A549 (cell line): Measurements from ENCODE around the gene MINDY3. TPM values are rescaled to one million over a fixed set of nuclear protein-coding genes. Genes with fewer than 3 reads are reported as not detected.
"Not testable (repeated sequence)": the region's sequence is repeated elsewhere in the genome, so short reads cannot be mapped to it uniquely, and the experiment has no call there.

ENCODE experiments used
- ATAC-seq, 2 experiments: fragments of 200-7000 bp in 1 of 2; fragments of >200 bp in 1 of 2; cut with Nextera tagmentation in 1 of 2; cut with Tn5 transposase in 1 of 2; 3 replicates each; pipeline versions ENCODE4 v1.8.0 to v1.9.1; 2018 to 2020; ENCODE audit warnings: mild to moderate bottlenecking in 1 of 2, moderate library complexity in 1 of 2
- CTCF ChIA-PET: fragments of 300-600 bp; sonication (Branson Sonifier 250); formaldehyde crosslinking; extraction: SDS; loops from one replicate; lab custom pipeline; 2021; ENCODE audit warnings: antibody characterized with exemption, inconsistent platforms; lab: Yijun Ruan, JAX
- POLR2A ChIA-PET: fragments of 350-600 bp; formaldehyde crosslinking; extraction: SDS; loops from one replicate; lab custom pipeline; 2021; ENCODE audit warnings: antibody characterized with exemption, inconsistent platforms; lab: Yijun Ruan, JAX
- DNase-seq, 2 experiments: peaks; one replicate each; pipeline versions ENCODE4 v3.0.0 to v3.0.0-alpha.2; 2011 to 2016; ENCODE audit warnings: low read depth in 1 of 2, low spot score in 1 of 2
- FAIRE-seq: peaks from 2 replicates; lab custom pipeline; 2011; peaks lifted over from hg19 to GRCh38; lab: Jason Lieb, UNC
- H3K27ac ChIP-seq, 2 experiments: fragments of >200 bp; sonication (Bioruptor Twin); formaldehyde crosslinking; 3 replicates each; pipeline ENCODE4 v1.5.1; 2016 to 2017
- H3K4me1 ChIP-seq: fragments of >200 bp; sonication (Bioruptor Twin); formaldehyde crosslinking; 3 replicates; pipeline ENCODE4 v1.6.1; 2016
- H3K4me2 ChIP-seq: fragments of >200 bp; sonication (Bioruptor Twin); formaldehyde crosslinking; 3 replicates; pipeline ENCODE4 v1.6.1; 2016
- H3K4me3 ChIP-seq: fragments of >200 bp; sonication (Bioruptor Twin); formaldehyde crosslinking; 3 replicates; pipeline ENCODE4 v1.5.1; 2016
- H3K9me3 ChIP-seq: fragments of >200 bp; sonication (Bioruptor Twin); formaldehyde crosslinking; 3 replicates; pipeline ENCODE4 v1.6.1; 2016
- ATOH8 ChIP-seq: fragments of 250-450 bp; sonication (Bioruptor Pico); IDR thresholded peaks from 2 replicates; pipeline ENCODE4 v1.5.0; 2020; ENCODE audit warnings: low read depth, mild to moderate bottlenecking, moderate library complexity
- CBX8 ChIP-seq: fragments of 200-600 bp; sonication (generic); IDR thresholded peaks from 2 replicates; pipeline ENCODE4 v1.6.1; 2016
- CHD4 ChIP-seq: fragments of 200-600 bp; sonication (generic); IDR thresholded peaks from 2 replicates; pipeline ENCODE4 v1.6.1; 2016; ENCODE audit warnings: antibody characterized with exemption, mild to moderate bottlenecking, borderline replicate concordance
- E2F6 ChIP-seq: IDR thresholded peaks from 2 replicates; pipeline ENCODE4 v1.6.1; 2012; ENCODE audit warnings: low read depth, borderline replicate concordance
- EHMT2 ChIP-seq: fragments of 200-600 bp; sonication (generic); IDR thresholded peaks from 2 replicates; pipeline ENCODE4 v1.6.1; 2016; ENCODE audit warnings: antibody characterized with exemption, low read depth, mild to moderate bottlenecking, moderate library complexity
- FOXS1 ChIP-seq: fragments of 250-450 bp; sonication (Bioruptor Pico); IDR thresholded peaks from 2 replicates; pipeline ENCODE4 v1.5.0; 2020; ENCODE audit warnings: mild to moderate bottlenecking, moderate library complexity
- GATA3 ChIP-seq: IDR thresholded peaks from 2 replicates; pipeline ENCODE4 v1.6.1; 2012; ENCODE audit warnings: borderline replicate concordance
- HEYL ChIP-seq: fragments of 250-450 bp; sonication (Bioruptor Pico); IDR thresholded peaks from 2 replicates; pipeline ENCODE4 v1.8.0; 2021; ENCODE audit warnings: mild to moderate bottlenecking, moderate library complexity
- HMGXB4 ChIP-seq: fragments of 250-450 bp; sonication (Bioruptor Pico); IDR thresholded peaks from 2 replicates; pipeline ENCODE4 v1.5.0; 2021; ENCODE audit warnings: mild to moderate bottlenecking, moderate library complexity, borderline replicate concordance
- HOXA7 ChIP-seq: fragments of 250-450 bp; sonication (Bioruptor Pico); IDR thresholded peaks from 2 replicates; pipeline ENCODE4 v1.5.0; 2020; ENCODE audit warnings: mild to moderate bottlenecking, moderate library complexity
- MAX ChIP-seq: IDR thresholded peaks from 2 replicates; pipeline ENCODE4 v1.6.1; 2012
- NFE2L2 ChIP-seq: fragments of 150-350 bp; conservative IDR thresholded peaks from 2 replicates; pipeline ENCODE4 v1.6.1; 2014; ENCODE audit warnings: low read length
- PBX3 ChIP-seq: IDR thresholded peaks from 2 replicates; pipeline ENCODE4 v1.6.1; 2012
- RAD21 ChIP-seq, 2 experiments: fragments of >200 bp in 1 of 2; sonication (Bioruptor Twin) in 1 of 2; formaldehyde crosslinking in 1 of 2; IDR thresholded peaks in 1 of 2; conservative IDR thresholded peaks in 1 of 2; 2 replicates in 1 of 2; 3 replicates in 1 of 2; pipeline ENCODE4 v1.6.1; 2012 to 2018; ENCODE audit warnings: inconsistent platforms in 1 of 2
- RNF2 ChIP-seq: fragments of 200-600 bp; sonication (generic); IDR thresholded peaks from 2 replicates; pipeline ENCODE4 v1.6.1; 2016; ENCODE audit warnings: low read depth, mild to moderate bottlenecking, antibody characterized with exemption, moderate library complexity, borderline replicate concordance
- USF2 ChIP-seq: fragments of 450-650 bp; IDR thresholded peaks from 2 replicates; pipeline ENCODE4 v1.6.1; 2014; ENCODE audit warnings: antibody characterized with exemption
- ZSCAN20 ChIP-seq: fragments of 250-450 bp; sonication (Bioruptor Pico); IDR thresholded peaks from 2 replicates; pipeline ENCODE4 v1.8.0; 2022; ENCODE audit warnings: mild to moderate bottlenecking, moderate library complexity
- WGBS: methylation state at CpG from one replicate; pipeline ENCODE4 v1.1.6; 2017; ENCODE audit errors: missing lambda C conversion rate; 5-methylcytosine and 5-hydroxymethylcytosine counted together
- polyA plus RNA-seq, 4 experiments: library from polyadenylated mRNA; depleted of rRNA in 3 of 4; stranded (reverse); fragments of >200 nt; fragmentation: RNase III in 1 of 4; extraction: RNeasy Plus Mini Kit Qiagen cat#74134 plus additional on column Dnase treatment in 1 of 4; gene quantifications; 2 replicates in 3 of 4; 3 replicates in 1 of 4; pipeline ENCODE4 v1.2.3, GENCODE V29; 2011 to 2017

MINDY3 gene
- polyA plus RNA-seq, 2 of the 4 experiments (the other 2 are of a cell fraction), result 14.4 to 25.3 TPM

- TF ChIP-seq HMGXB4 (CRISPR knock-in tag) (no peak), E2F6 (no peak)
These were observed 6.5 kb downstream of the MINDY3 start (continued) for GRCh38 chr10:15853800-15854199.

DNA sequence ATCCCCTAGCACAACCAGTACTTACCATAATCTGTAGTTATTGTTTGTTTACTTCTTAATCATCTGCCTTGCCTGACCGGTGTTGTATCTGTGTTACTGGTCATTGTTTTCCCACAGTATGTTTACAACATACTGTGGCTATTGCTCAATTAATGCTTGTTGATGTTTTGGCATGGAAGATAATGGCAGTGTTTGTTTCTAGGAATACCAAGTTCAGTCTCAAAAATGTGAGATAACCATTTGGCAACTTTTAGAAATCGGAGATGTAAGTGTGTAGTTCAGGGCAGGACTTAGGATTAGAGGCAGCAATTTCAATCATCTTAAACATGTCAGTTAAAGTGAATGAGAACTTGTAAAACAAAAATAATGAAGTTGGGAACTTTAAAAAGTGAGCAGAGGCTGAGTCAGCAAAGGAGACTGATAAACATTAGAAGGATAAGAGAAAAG lies 8.2 kb downstream of the MINDY3 start:
- H3K4me3 ChIP-seq, result no peak overlapping the region
- H3K9me3 ChIP-seq, result no peaks in the 10 kb centered on the region
- 82% methylated on average over 2 of the region's 2 CpGs for WGBS
- H3K4me1 ChIP-seq, result no peaks in the 10 kb centered on the region
- no peak overlapping the region for H3K4me2 ChIP-seq
- no peak for ATAC-seq
- no peak overlapping the region for H3K27ac ChIP-seq
- TF ChIP-seq USF2 (no peak), CHD4 (no peak), EHMT2 (no peak), ZSCAN20 (CRISPR knock-in tag) (no peak), RNF2 (no peak), HEYL (no peak), NFE2L2 (no peak), FOXS1 (CRISPR knock-in tag) (no peak), PBX3 (no peak), GATA3 (no peak), MAX (no peak), HOXA7 (CRISPR knock-in tag) (no peak), RAD21 (conservative IDR thresholded peaks at IDR 0.05 in 1 of 2, IDR thresholded peaks at IDR 0.05 in 1 of 2) (no peak), CBX8 (no peak), ATOH8 (CRISPR knock-in tag) (no peak)
- TF ChIP-seq, all 56 proteins: peak for 0
- DNase-seq (no peak), FAIRE-seq (no peak)
- POLR2A ChIA-PET, result no interaction called here
- CTCF ChIA-PET, result no interaction called here

- ATAC-seq, FAIRE-seq, CTCF ChIA-PET, H3K4me2 ChIP-seq, H3K9me3 ChIP-seq, H3K4me3 ChIP-seq, H3K27ac ChIP-seq, H3K4me1 ChIP-seq, DNase-seq: not testable (repeated sequence)
- WGBS, result 88% methylated on average over 9 of the region's 9 CpGs
- POLR2A ChIA-PET, result interaction anchor here (1.7 kb wide), 1 partner anchor 10 kb away, joined by 6 read pairs; the partner anchor contains the start of gene MINDY3
These were observed 9.8 kb downstream of the MINDY3 start for GRCh38 chr10:15850337-15850978.
